Muscle layer of colon (tissue), 2 donors: ENCODE results near the gene ARHGAP18.

ENCODE experiments used
- H3K27ac ChIP-seq: one replicate; pipeline ENCODE4 v1.7.0; 2013; ENCODE audit warnings: low read depth, mild to moderate bottlenecking, low read length, moderate library complexity
- H3K27me3 ChIP-seq, 2 donors: one replicate each; pipeline ENCODE4 v1.7.0; 2013; ENCODE audit warnings: low read length in 2 of 2, mild to moderate bottlenecking in 2 of 2; ENCODE audit not compliant: insufficient read depth in 2 of 2, control insufficient read depth in 1 of 2
- H3K36me3 ChIP-seq: one replicate; pipeline ENCODE4 v1.7.0; 2013; ENCODE audit warnings: mild to moderate bottlenecking, low read length; ENCODE audit not compliant: insufficient read depth
- H3K4me1 ChIP-seq: one replicate; pipeline ENCODE4 v1.7.0; 2013; ENCODE audit warnings: mild to moderate bottlenecking, low read length; ENCODE audit not compliant: insufficient read depth
- H3K4me3 ChIP-seq, 2 donors: one replicate each; pipeline ENCODE4 v1.7.0; 2013; ENCODE audit warnings: low read length in 2 of 2, low read depth in 1 of 2, mild to moderate bottlenecking in 1 of 2, moderate library complexity in 1 of 2
- H3K9ac ChIP-seq: one replicate; pipeline ENCODE4 v1.7.0; 2013; ENCODE audit warnings: low read length
- H3K9me3 ChIP-seq: one replicate; pipeline ENCODE4 v1.7.0; 2013; ENCODE audit warnings: mild to moderate bottlenecking, low read length
- donor health status: abdominal sarcoma.
- donor health status: Adenocarcinoma of cecum.

ARHGAP18 gene

GRCh38 chr6:129646642-129647041, 63.3 kb downstream of the ARHGAP18 start:
- no peaks in the 10 kb centered on the region for H3K36me3 ChIP-seq
- H3K9ac ChIP-seq: no peak overlapping the region
- no peaks in the 10 kb centered on the region for H3K27me3 ChIP-seq
- H3K9me3 ChIP-seq: no peaks in the 10 kb centered on the region
- no peak overlapping the region for H3K4me3 ChIP-seq
- peaks cover 4% of the 10 kb centered on the region for H3K4me1 ChIP-seq
- no peak overlapping the region for H3K27ac ChIP-seq

- Histone ChIP-seq H3K4me3 (no peak overlapping the region), H3K27ac (no peak overlapping the region), H3K36me3 (no peaks in the 10 kb centered on the region), H3K9me3 (no peaks in the 10 kb centered on the region), H3K27me3 (no peaks in the 10 kb centered on the region), H3K4me1 (peaks cover 4% of the 10 kb centered on the region), H3K9ac (no peak overlapping the region)
Observed at GRCh38 chr6:129645830-129646579, 64.0 kb downstream of the ARHGAP18 start.

- Histone ChIP-seq H3K27ac (no peak overlapping the region), H3K9ac (no peak overlapping the region), H3K36me3 (no peaks in the 10 kb centered on the region), H3K4me3 (no peak overlapping the region), H3K9me3 (no peaks in the 10 kb centered on the region), H3K4me1 (peaks cover 4% of the 10 kb centered on the region), H3K27me3 (no peaks in the 10 kb centered on the region)
Observed at GRCh38 chr6:129645106-129645829, 64.7 kb downstream of the ARHGAP18 start.

- H3K4me3 ChIP-seq: no peak overlapping the region
- no peaks in the 10 kb centered on the region for H3K36me3 ChIP-seq
- no peaks in the 10 kb centered on the region for H3K9me3 ChIP-seq
- no peaks in the 10 kb centered on the region for H3K27me3 ChIP-seq
- peaks cover 4% of the 10 kb centered on the region for H3K4me1 ChIP-seq
- H3K27ac ChIP-seq: peak overlapping the region; percentile 23
- H3K9ac ChIP-seq: no peak overlapping the region
Observed at GRCh38 chr6:129644567-129645015, 65.4 kb downstream of the ARHGAP18 start.

- H3K9me3 ChIP-seq: no peaks in the 10 kb centered on the region
- H3K4me1 ChIP-seq: peaks cover 4% of the 10 kb centered on the region
- no peaks in the 10 kb centered on the region for H3K36me3 ChIP-seq
- H3K4me3 ChIP-seq: no peak overlapping the region
- no peak overlapping the region for H3K9ac ChIP-seq
- H3K27ac ChIP-seq: no peak overlapping the region
- no peaks in the 10 kb centered on the region for H3K27me3 ChIP-seq
Observed at GRCh38 chr6:129643968-129644367, 66.0 kb downstream of the ARHGAP18 start.

GRCh38 chr6:129643176-129643575, 66.8 kb downstream of the ARHGAP18 start:
- Histone ChIP-seq H3K27me3 (no peaks in the 10 kb centered on the region), H3K4me1 (peaks cover 4% of the 10 kb centered on the region), H3K4me3 (no peak overlapping the region), H3K9ac (no peak overlapping the region), H3K9me3 (no peaks in the 10 kb centered on the region), H3K36me3 (no peaks in the 10 kb centered on the region), H3K27ac (no peak overlapping the region)

- Histone ChIP-seq H3K36me3 (no peaks in the 10 kb centered on the region), H3K27ac (no peak overlapping the region), H3K9me3 (no peaks in the 10 kb centered on the region), H3K9ac (no peak overlapping the region), H3K4me3 (no peak overlapping the region), H3K4me1 (peaks cover 4% of the 10 kb centered on the region), H3K27me3 (no peaks in the 10 kb centered on the region)
Observed at GRCh38 chr6:129642322-129642721, 67.7 kb downstream of the ARHGAP18 start.

GRCh38 chr6:129641344-129641743, 68.6 kb downstream of the ARHGAP18 start:
- Histone ChIP-seq H3K4me1 (peaks cover 4% of the 10 kb centered on the region), H3K36me3 (no peaks in the 10 kb centered on the region), H3K9me3 (no peaks in the 10 kb centered on the region), H3K9ac (no peak overlapping the region), H3K27ac (no peak overlapping the region), H3K4me3 (no peak overlapping the region), H3K27me3 (no peaks in the 10 kb centered on the region)

- no peaks in the 10 kb centered on the region for H3K9me3 ChIP-seq
- H3K27me3 ChIP-seq: no peaks in the 10 kb centered on the region
- H3K4me1 ChIP-seq: no peaks in the 10 kb centered on the region
- H3K9ac ChIP-seq: no peak overlapping the region
- H3K4me3 ChIP-seq: no peak overlapping the region
- H3K27ac ChIP-seq: no peak overlapping the region
- H3K36me3 ChIP-seq: no peaks in the 10 kb centered on the region
Observed at GRCh38 chr6:129638686-129639085, 71.3 kb downstream of the ARHGAP18 start.

- Histone ChIP-seq H3K4me1 (no peaks in the 10 kb centered on the region), H3K9ac (no peak overlapping the region), H3K27ac (no peak overlapping the region), H3K9me3 (no peaks in the 10 kb centered on the region), H3K4me3 (no peak overlapping the region), H3K27me3 (no peaks in the 10 kb centered on the region), H3K36me3 (no peaks in the 10 kb centered on the region)
Observed at GRCh38 chr6:129638055-129638684, 71.8 kb downstream of the ARHGAP18 start.

- Histone ChIP-seq H3K4me3 (no peak overlapping the region), H3K36me3 (no peaks in the 10 kb centered on the region), H3K27ac (no peak overlapping the region), H3K27me3 (no peaks in the 10 kb centered on the region), H3K9me3 (no peaks in the 10 kb centered on the region), H3K9ac (no peak overlapping the region), H3K4me1 (no peaks in the 10 kb centered on the region)
Observed at GRCh38 chr6:129637340-129638054, 72.5 kb downstream of the ARHGAP18 start.
